GM10847 (cell line): Measurements from ENCODE around the gene FRY.
A peak's percentile ranks its signal among the peaks of the same experiment; 100 is the strongest.

ENCODE experiments used
- POLR2A ChIP-seq: IDR thresholded peaks from 2 replicates; pipeline ENCODE4 v1.6.1; 2011; ENCODE audit not compliant: insufficient read length; ENCODE audit errors: extremely low read depth

FRY gene

GRCh38 chr13:32315238-32316027 lies 283.9 kb downstream of the FRY start, which contains the start of the genes BRCA2 and ZAR1L:
TSS of gene BRCA2 (plus strand) at chr13:32315508. CDS start at chr13:32316461, 953 bp downstream.
TSS of gene ZAR1L (minus strand) at chr13:32315363. CDS start at chr13:32311925, 3,438 bp downstream.
- TF ChIP-seq POLR2A: peak; percentile 96

GRCh38 chr13:32316028-32316339 lies 284.4 kb downstream of the FRY start:
- TF ChIP-seq POLR2A: no peak

- no peak for TF ChIP-seq POLR2A
These were observed 284.9 kb downstream of the FRY start for GRCh38 chr13:32316501-32316900.

GRCh38 chr13:32317716-32318465 lies 286.3 kb downstream of the FRY start:
- TF ChIP-seq POLR2A: no peak

GRCh38 chr13:32320528-32320927 lies 289.0 kb downstream of the FRY start:
- TF ChIP-seq POLR2A: no peak

- TF ChIP-seq POLR2A: no peak
These were observed 292.3 kb downstream of the FRY start for GRCh38 chr13:32323912-32324311.

- no peak for TF ChIP-seq POLR2A
These were observed 298.9 kb downstream of the FRY start for GRCh38 chr13:32330441-32330840.

GRCh38 chr13:32334671-32335070 lies 303.1 kb downstream of the FRY start:
- no peak for TF ChIP-seq POLR2A

GRCh38 chr13:32340914-32341313 lies 309.3 kb downstream of the FRY start:
- TF ChIP-seq POLR2A: no peak

DNA sequence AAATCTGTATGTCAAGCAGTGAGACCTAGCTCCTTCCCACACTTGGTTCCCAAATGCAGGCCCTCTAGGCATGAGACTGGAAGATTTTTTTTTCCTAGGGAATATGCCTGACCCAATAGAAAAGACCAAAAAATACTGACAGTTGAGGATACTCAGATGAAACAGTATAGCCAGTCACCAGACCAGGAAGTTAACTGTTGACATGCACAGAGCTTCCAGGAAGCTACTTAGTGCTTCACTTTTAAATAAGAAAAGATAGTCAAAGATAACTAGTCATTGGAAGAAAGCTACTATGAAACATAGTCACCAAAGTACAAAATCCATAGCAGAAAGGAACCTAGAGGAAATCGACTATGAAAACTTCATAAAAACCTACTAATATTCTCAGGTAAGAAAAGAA lies 316.1 kb downstream of the FRY start:
- no peak for TF ChIP-seq POLR2A
